ENCODE measurements around the gene FRMPD2.
A peak's percentile ranks its signal among the peaks of the same experiment; 100 is the strongest.

The FRMPD2 gene, protein sequence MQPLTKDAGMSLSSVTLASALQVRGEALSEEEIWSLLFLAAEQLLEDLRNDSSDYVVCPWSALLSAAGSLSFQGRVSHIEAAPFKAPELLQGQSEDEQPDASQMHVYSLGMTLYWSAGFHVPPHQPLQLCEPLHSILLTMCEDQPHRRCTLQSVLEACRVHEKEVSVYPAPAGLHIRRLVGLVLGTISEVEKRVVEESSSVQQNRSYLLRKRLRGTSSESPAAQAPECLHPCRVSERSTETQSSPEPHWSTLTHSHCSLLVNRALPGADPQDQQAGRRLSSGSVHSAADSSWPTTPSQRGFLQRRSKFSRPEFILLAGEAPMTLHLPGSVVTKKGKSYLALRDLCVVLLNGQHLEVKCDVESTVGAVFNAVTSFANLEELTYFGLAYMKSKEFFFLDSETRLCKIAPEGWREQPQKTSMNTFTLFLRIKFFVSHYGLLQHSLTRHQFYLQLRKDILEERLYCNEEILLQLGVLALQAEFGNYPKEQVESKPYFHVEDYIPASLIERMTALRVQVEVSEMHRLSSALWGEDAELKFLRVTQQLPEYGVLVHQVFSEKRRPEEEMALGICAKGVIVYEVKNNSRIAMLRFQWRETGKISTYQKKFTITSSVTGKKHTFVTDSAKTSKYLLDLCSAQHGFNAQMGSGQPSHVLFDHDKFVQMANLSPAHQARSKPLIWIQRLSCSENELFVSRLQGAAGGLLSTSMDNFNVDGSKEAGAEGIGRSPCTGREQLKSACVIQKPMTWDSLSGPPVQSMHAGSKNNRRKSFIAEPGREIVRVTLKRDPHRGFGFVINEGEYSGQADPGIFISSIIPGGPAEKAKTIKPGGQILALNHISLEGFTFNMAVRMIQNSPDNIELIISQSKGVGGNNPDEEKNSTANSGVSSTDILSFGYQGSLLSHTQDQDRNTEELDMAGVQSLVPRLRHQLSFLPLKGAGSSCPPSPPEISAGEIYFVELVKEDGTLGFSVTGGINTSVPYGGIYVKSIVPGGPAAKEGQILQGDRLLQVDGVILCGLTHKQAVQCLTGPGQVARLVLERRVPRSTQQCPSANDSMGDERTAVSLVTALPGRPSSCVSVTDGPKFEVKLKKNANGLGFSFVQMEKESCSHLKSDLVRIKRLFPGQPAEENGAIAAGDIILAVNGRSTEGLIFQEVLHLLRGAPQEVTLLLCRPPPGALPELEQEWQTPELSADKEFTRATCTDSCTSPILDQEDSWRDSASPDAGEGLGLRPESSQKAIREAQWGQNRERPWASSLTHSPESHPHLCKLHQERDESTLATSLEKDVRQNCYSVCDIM (N-terminal part only)

DNA sequence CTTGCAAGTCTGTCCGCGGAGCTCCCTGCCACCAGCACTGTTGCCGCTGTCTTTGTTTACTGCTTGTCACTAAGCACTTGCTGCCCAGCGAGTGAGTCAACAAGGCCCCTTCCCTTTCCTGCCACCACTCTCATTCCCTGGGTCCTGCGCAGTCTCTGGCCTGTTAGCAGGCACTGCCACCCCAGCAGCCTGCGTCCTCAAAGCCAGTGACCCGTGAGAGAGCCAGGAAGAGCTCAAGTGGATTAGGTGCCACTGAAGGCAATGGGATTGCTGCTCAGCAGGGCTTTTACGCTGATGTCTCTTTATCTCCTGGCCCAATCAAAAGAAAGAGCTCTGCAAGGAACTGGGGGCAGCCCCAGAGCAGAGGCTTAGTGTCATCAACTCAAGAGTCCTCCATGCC, at the start of gene FRMPD2:
Gene FRMPD2, minus strand, starts transcription at position 61 of the 400 bp plus-strand sequence. CDS start 129 bp downstream, outside the sequence.
- no peak for DNase-seq

DNA sequence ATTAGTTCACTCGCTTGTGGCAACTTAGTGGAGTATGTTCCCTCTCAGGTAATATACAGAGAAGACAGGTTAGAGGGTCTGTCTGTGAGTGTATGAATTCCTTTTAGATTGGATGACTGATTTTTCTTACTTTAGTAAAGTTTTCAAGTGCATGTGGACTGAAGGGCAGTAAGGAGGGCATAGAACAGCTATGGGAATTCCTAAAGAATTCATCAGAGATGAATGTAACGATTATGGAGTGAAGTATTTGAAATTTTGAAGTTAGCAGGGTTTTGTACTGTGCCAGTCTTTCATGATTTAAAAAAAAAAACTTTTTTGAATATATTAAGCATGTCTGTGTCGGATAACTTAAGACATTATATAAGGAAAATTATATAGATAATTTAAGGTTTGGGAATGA, 47.5 kb upstream of the FRMPD2 start:
- DNase-seq = no peak

DNA sequence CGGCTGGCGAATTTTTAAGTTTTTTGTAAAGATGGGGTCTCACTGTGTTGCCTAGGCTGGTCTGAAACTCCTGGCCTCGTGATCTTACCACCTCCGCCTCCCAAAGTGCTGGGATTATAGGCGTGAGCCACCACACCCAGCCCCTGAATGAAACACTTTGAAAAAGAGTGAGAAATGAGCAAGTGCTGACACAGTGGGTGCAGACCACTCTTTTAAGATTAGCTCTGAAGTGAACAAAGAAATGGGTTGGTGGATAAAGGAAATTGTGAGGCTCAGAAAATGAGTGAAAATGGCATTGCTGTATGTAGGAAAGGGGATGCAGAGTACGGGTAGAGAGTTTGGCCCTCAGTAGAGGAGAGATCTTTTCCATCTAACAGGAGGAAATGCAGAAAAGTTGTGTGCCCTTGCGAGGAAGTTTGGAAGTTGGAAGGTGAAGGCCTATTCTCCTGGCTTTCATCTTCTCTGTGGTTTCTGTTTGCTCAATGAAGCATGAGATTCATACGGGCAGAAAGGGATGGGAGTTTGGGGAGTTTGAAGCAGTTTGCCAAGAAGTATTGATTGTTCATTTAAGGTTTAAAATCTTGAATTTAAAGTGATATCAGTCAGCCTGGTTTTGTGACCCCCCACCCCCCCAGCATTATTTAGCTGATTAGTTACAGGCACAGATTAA, 43.0 kb upstream of the FRMPD2 start:
- no peak for DNase-seq

DNA sequence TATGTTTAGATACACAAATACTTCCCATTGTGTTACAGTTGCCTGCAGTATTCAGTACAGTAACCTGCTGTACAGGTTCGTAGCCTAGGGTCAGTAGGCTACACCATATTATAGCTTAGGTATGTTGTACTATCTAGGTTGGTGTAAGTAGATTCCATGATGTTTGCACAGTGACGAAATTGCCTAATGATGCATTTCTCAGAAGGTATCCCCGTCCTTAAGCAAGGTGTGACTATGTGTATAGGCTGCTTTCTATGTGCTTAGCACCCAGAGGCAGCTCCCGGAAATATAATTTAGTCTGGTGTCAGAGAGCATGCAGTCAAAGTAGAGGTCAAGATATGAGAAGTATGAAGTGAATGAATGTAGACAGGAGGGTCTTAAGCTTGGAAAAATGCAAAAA, 41.7 kb upstream of the FRMPD2 start:
- no peak for DNase-seq

DNA sequence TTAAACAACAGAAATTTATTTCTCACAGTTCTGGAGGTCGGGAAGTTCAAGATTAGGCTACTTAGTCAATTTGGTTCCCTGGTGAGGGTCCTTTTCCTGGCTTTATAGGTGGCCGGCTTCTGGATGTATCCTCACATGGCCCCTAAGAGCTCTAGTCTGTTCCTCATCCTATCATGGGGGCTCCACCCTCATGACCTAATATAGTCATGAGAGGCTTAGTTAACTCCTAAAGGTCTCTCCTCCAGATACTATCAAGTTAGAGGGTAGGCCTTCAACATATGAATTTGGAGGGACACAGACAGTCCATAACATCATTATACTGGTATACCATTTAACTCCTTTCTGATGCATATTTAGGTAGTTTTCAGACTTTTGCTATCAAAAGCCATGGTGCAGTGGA, 39.6 kb upstream of the FRMPD2 start:
- no peak for DNase-seq

DNA sequence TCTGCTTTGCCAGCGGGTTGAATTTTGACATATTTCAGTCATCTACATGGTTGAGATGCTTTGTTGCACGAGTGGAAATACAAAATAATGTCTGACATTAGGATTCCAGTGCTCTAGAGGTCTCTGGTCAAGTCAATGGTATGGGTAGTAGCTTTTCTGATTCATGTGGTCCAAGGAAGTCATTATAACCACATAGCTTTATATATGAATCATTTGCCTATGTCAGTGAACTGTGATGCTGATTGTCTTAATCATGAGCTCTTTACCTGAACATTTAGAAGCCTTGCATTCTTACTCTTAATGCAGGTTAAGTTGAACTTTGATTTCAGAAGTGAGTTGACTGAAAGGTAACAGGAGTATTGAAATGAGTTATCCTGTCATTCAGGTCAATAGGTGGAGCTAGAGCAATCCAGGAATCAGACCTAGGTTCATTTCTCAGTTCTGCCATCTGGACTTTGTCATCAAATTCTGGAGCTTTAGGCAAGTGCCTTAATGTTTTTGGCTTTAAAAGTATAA, 35.3 kb upstream of the FRMPD2 start:
- no peak for DNase-seq

DNA sequence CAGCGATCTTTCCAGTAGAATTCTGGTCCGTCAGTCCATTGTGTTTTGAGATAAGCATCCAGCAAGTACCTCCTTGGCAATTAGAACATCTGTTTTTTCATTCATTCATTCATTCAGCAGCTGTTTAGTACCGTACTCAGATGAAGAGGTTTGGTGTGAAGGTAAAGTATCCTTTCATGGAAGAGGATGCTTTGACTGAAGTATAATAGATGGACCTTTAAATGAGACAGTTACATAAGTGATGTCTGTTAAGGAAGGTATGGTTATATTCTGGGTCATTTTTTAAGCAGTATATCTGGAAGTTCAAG, 33.2 kb upstream of the FRMPD2 start:
- DNase-seq = no peak

DNA sequence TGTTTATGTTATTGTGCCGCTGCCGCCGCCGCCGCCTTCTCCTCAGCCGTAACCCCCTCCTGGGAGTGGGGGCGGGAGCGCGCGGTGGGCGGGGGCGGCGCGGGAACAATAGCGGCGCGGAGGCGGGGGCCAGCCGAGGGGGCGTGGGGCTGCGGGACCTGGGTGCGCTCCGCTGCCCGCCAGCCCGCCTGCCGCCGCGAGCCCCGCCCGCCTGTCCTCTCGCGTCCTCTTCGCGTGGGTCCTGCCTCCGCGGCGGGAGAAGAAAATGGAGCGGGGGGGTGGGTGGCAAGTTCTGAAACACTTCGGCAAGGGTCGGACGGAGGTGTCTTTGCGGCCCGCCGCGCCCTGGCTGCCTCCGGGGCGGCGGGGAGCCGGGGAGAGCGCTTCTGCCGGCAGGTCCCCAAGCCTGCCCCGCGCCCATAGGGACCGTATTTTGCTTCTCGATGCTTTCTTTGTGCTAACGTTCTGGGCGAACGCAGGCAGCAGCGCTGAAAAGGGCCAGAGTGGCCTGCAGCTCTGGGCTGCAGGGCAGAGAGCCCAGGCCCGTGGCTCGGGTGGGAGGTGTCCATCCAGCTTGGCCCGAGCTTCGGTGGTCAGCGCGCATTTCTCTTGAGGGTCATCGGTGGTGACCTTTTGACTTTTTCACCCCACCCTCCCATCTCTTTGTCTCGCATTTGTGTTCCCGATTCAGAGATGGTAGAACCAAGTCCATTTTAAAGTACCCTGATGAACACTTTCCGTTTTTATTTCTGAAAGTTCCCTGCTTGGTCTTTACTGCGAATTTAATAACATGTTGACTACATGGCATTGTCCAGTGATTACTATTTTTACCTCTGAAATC, 32.6 kb upstream of the FRMPD2 start:
- no peak for DNase-seq

DNA sequence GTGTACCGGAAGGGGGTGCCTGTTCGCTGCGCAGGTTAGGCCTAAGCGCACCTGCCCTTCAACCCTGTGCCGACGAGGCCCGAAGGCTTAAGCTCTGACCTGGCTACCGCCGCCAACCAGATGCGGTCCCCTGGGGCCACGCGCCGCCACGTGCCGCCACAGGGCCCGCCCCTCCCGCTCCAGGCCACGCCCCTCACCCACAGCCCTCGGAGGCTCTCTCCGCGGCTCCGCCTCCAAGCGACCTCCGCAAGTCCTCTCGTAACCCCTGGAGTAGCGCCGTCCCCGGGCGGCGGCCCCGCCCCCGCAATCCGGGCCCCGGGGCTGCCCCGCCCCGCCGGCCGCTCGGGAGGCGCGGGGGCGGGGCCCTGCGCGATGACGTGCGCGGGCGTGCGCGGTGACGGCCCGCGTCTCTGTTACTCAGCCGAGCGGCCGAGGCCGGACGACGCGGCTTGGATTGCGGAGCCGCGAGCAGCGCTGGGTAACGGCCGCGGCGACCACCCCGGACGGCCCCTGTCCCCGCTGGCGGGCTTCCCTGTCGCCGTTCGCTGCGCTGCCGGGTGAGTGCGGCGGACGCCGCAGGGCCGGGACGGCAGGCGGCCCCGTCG, 31.9 kb upstream of the FRMPD2 start, which contains the start of gene MAPK8:
Gene MAPK8, plus strand, starts transcription at position 413 of the 605 bp plus-strand sequence. CDS start 94,984 bp downstream, outside the sequence.
- DNase-seq = peak; percentile 81

DNA sequence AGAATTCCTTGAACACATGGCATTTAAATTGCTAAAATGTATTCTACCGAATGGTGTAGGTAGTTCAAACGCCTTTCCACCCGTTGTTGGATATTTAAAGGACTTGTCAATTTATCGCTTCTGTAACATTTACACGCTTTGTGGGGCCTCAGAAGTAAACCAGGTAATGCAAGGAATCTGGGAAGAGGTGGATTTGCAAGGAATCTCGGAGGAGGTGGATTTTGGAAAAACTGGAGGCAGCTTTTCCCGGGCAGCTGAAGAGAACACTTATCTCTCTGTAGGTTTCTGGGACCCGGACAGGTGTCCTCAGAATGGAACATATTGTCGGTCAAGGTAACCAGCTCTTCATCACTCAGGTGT, 31.4 kb upstream of the FRMPD2 start:
- DNase-seq = no peak

DNA sequence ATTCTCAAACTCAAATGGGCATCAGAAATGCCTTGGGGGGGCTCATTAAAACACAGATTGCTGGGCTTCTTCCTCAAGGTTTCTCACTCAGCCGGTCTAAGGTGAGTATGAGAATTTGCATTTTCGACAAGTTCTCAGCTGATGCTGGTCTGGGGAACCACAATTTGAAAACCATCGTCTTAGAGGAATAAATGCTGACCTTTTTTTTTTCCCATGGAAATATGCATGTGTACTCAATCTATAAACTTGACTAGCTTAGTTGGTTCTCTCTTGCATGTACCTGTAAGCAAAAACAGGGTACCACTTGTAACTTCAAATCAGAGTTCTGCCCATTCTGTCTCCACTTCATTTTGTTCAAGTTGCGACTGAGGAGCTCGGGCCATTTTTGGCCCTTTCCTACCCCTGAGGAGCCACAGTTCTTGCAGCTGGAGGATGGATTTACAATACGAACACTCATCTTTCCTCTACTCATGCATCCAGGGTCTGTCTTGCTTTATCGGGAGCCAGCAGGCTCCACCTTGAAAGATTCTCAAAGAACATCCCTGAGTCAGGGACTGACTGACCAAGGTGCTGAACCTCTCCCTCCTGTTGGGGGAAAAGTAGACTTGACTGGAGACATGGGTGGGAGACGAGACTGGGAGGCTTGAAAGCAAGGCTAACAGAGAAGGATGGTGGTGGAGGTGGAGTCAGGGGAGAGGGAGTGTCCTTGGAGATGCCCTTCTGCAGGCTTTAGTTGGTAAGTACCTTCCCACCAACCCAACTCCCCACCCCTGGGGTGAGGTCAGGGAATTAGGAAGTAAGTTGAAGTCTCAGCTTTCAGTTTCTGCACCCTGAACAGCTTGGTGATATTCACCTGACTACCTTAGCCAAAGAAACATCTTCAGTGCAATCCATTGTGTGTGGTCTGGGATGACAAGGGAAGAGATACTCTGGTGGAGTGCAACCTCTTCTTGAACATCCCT, 28.3 kb upstream of the FRMPD2 start:
- no peak for DNase-seq

DNA sequence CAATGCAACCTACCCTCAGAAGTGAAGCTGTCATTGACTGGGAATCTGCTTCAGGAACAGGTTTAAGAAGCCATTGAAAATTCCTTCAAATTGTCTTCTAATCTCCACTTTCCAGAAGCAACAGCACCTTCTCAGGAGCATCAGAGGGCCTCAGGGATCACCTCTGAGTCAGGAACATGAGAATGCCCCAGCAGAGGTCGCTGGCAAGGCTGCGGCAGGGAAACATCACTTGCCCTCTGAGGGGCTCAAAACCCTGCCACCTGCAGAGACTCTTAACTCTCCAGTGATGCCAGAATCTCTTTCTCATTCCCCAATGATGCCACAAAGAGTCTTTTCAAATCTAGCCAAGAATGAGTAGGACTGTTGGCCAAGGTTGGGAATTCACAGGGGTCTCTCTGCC, 26.1 kb upstream of the FRMPD2 start:
- DNase-seq = no peak

DNA sequence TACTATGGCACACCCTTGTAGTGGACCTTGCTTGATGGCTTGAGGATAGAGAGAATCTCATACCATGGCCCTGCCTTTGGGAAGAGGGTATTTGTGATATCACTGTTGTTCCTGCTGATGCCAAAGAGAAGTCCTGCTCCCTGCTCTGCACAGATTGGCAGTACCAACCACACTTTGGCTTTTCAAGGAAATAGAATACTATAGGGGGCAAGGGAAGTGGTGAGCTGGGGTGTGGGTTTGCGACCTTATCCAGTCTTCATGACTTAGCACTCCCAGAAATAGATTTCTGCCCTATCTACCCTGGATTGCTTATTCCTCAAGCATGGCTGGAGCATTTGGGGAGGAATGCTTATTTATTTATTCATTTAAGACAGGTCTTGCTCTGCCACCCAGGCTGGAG, 25.2 kb upstream of the FRMPD2 start:
- DNase-seq = no peak

DNA sequence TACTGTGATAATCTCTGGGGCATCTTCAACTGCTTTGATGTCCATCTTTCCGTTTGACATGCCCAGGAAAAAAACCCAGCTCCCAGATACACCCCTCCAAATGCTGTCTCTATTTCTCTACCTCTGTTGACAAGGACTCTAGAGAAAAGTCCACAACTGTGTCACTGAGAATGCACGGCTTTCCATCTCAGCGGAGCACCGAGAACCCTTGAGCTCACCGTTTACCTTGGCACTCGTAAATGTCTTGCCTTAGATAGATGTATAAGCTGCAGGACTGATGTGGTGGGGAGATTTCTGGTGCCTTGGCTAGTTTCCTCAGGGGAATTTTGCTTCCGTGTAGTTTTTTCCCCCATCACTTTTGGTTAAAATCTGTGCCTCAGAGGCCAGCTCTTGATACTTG, 24.6 kb upstream of the FRMPD2 start:
- DNase-seq = no peak

DNA sequence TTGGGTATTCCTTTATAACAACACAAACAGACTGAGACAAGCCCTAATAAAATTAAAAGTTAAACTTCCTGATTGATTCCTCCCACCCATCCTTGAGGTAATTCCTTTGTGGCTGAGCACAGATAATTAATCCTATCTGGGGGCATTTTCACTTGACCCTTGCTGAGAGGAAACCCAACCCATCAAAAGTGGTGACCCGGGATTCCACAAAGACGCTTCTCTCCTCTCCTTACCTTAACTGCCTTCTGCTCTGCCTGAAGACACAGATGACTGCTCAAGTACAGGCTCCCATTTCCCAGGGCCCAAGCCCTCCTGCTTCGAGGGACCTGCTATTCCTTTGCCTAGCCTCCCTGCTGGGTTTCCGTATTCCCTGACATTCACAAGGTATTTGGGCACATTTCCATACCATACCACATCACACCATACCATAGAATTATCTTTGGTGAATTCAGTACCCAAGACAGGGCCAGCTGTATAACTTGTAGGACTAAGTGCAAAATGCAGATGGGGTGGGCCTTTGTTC, 22.1 kb upstream of the FRMPD2 start:
- DNase-seq = no peak

DNA sequence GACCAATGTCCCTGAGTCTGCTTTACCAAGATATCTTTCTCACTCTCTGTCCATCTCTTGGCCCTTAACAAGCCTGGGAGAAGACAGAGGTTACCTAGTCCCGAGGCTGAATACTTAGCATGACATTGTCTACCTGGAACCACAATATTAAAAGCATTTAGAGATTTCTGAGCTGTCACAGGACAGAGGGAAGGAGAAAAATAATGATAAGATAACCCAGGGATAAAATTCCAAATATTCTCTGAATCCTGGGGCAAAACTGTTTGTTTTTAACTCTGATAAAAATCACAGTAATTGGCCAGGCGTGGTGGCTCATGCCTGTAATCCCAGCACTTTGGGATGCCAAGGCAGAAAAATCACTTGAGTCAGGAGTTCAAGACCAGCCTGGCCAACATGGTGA, 19.9 kb upstream of the FRMPD2 start:
- no peak for DNase-seq

DNA sequence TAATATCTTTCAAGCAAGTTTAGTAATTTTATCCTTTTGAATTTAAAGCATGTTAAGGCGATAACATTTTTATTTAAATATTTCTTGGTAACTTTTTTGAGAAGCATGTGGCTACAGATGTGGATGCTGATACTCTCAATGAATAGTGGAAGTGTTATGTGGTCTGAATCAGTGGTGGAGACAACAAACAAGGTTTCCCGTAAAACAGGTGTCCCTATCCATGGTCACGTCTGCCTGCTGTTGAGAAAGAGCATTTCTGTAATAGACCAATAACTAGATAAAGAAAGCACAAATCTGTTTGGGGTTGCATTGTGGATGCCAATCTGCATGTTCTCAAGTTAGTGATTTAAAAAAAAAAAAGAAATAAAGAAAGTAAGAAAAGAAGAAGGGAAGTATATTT, 18.1 kb upstream of the FRMPD2 start:
- no peak for DNase-seq

DNA sequence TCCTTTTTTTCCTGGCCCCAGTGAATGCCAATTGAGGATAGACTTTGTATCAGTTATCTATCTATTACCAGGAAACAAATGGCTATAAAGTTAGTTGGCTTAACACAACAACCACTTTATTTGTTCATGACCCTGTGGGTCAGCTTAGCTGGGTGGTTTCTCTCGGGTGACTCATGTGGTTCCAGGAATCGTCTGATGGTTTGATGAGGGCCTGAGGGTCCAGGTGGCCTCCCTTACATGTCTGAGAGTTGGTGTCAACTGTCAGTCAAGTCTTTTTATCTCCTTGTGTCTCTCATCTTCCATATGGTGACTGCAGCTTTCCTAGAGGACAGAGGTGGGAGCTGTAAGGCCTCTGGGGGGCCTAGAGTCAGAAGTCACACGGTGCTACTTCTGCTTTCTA, 16.7 kb upstream of the FRMPD2 start:
- DNase-seq = no peak

DNA sequence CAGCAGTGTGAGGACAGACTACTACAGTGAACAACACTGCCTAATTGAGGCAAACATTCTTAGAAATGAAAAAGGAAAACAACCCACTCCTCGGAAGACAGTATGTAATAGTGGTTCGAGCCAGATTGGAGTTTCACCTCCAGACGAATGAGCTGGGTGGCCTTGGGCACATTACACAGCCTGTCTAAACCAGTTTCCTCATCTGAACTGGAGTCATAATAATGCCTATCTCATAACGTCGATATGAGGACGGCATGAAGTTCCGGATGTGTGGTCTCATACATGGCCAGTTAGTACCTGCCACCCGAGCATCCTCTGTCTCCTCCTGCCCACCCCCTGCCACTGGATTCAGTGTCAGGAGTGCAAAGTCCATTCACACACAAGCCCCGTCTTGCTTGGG, 15.8 kb upstream of the FRMPD2 start:
- no peak for DNase-seq

All from NCI-H1092 (cell line).